ENCODE measurements around the gene BROX. TPM values are rescaled to one million over a fixed set of nuclear protein-coding genes. Genes with fewer than 3 reads are reported as not detected.

The BROX gene
- total and polyA plus RNA-seq, 10 of the 15 experiments (the other 5 are each of a cell fraction or from before 2014, with no cell fraction given), result 5.8 to 42.0 (median 16.8) TPM

DNA sequence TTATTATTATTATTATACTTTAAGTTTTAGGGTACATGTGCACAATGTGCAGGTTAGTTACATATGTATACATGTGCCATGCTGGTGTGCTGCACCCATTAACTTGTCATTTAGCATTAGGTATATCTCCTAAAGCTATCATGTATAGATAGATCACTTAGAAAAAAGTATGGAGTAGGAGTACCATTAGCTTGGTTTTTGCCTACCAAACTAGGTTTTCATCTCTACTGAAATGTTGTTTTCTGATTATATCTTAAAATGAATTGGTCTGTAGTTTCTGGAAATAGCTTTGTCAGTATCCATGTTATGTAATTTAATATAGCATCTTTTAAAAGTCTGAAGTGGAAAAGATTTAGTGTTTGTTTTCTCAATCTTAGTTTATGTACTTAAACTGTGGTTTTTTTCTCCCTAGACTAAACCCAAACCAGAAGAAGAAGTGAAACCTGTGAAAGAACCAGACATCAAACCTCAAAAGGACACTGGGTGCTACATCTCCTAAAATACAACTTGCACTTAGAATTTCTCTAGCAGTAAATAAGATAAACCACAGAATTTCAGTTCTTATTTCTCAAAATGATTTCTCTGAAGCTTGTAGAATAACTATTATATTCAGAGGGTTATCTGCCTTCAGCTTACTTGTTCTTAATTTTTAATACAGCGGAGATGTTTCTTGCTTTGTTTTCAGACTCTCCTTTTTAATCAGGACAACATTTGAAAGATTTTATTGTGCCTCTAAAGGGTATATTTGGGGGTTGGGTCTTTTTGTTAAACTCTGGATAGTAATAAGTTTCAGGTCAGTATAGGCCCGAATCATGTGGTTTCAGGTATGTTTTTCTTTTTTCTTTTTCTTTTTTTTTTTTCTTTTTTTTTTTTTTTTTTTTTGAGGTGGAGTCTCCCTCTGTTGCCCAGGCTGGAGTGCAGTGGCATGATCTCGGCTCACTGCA lies 20.1 kb downstream of the BROX start (continued):
- TF ChIP-seq, protein P1, sequence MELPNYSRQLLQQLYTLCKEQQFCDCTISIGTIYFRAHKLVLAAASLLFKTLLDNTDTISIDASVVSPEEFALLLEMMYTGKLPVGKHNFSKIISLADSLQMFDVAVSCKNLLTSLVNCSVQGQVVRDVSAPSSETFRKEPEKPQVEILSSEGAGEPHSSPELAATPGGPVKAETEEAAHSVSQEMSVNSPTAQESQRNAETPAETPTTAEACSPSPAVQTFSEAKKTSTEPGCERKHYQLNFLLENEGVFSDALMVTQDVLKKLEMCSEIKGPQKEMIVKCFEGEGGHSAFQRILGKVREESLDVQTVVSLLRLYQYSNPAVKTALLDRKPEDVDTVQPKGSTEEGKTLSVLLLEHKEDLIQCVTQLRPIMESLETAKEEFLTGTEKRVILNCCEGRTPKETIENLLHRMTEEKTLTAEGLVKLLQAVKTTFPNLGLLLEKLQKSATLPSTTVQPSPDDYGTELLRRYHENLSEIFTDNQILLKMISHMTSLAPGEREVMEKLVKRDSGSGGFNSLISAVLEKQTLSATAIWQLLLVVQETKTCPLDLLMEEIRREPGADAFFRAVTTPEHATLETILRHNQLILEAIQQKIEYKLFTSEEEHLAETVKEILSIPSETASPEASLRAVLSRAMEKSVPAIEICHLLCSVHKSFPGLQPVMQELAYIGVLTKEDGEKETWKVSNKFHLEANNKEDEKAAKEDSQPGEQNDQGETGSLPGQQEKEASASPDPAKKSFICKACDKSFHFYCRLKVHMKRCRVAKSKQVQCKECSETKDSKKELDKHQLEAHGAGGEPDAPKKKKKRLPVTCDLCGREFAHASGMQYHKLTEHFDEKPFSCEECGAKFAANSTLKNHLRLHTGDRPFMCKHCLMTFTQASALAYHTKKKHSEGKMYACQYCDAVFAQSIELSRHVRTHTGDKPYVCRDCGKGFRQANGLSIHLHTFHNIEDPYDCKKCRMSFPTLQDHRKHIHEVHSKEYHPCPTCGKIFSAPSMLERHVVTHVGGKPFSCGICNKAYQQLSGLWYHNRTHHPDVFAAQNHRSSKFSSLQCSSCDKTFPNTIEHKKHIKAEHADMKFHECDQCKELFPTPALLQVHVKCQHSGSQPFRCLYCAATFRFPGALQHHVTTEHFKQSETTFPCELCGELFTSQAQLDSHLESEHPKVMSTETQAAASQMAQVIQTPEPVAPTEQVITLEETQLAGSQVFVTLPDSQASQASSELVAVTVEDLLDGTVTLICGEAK (IDR thresholded peaks at IDR 0.05; ENCODE audit: borderline replicate concordance), result no peak; the same call in 1 of the 2 replicates
- peak in 1 of 2 experiments; percentile 73; a peak in 1 of 4 replicates for TF ChIP-seq ETV6 (conservative IDR thresholded peaks at IDR 0.05 in 1 of 2, IDR thresholded peaks at IDR 0.05 in 1 of 2; ENCODE audit: borderline replicate concordance in 1 of 2, low read depth in 1 of 2)
- TF ChIP-seq TCF3 (IDR thresholded peaks at IDR 0.05; ENCODE audit: borderline replicate concordance, insufficient read depth, low read depth, low read length), result no peak
- no peak for TF ChIP-seq NR2C1 (IDR thresholded peaks at IDR 0.05)
- no peak for TF ChIP-seq HDAC6 (IDR thresholded peaks at IDR 0.05; ENCODE audit: unreplicated experiment)

DNA sequence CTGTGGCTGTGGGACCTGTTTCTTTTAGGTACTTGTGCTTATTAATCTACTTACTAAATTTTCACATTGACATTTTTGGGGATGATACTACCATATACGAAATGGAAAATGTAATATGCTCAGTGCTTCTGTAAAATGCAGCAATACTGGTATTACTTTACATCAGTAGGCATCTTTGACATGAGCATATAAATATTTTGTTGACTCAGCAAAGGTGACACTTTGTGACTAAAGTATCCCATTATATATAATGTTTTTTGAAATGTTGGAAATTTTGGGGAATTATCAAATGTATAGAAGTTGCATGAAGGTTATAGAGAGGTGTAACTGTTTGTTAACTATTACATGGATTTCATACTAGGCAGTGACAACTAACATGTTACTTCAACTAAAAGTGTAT lies 22.4 kb downstream of the BROX start:
- POLR2A ChIA-PET, result no interaction called here
- Histone ChIP-seq H3K27me3 (replicated peaks in 1 of 2; ENCODE audit: control insufficient read depth in 2 of 2, insufficient read depth in 2 of 2, low read length in 1 of 2) (no peaks in the 10 kb centered on the region), H3K4me2 (ENCODE audit: control insufficient read depth, insufficient read depth) (no peak overlapping the region), H3K36me3 (ENCODE audit: control insufficient read depth in 2 of 2, insufficient read depth in 2 of 2, low read length in 1 of 2) (peaks cover 2 to 3% of the 10 kb centered on the region in 2 experiments; a peak in 2 of 4 replicates), H3K4me1 (ENCODE audit: control insufficient read depth, insufficient read depth, low read length) (peaks cover 15% of the 10 kb centered on the region), H3K4me3 (no peak overlapping the region), H3K27ac (ENCODE audit: control insufficient read depth, insufficient read depth) (no peak overlapping the region), H3K9ac (ENCODE audit: control insufficient read depth, insufficient read depth, low read length) (no peak overlapping the region), H2AFZ (ENCODE audit: control insufficient read depth, low read depth, low read length) (no peak overlapping the region), H4K20me1 (ENCODE audit: control insufficient read depth, insufficient read depth) (no peaks in the 10 kb centered on the region), H3K79me2 (ENCODE audit: control insufficient read depth, insufficient read depth, low read length) (no peaks in the 10 kb centered on the region), H3K9me3 (replicated peaks; ENCODE audit: control insufficient read depth, insufficient read depth, low read length) (no peaks in the 10 kb centered on the region)
- SMC1A ChIA-PET (ENCODE audit: uncharacterized antibody, unreplicated experiment), result interaction anchor here (2.8 kb wide), 1 partner anchor 22 kb away, joined by 14 read pairs; the partner anchor contains the start of genes AIDA and BROX
- RAD21 ChIA-PET (ENCODE audit: unreplicated experiment), result no interaction called here
- WGBS (ENCODE audit: insufficient coverage, insufficient replicate concordance, low lambda C conversion rate, missing lambda C conversion rate), result 96% methylated on average over 1 of the region's 1 CpG
- FAIRE-seq, result no peak
- ATAC-seq, result no peak
- intact Hi-C loops (cut with micrococcal nuclease; ENCODE audit: unreplicated experiment) (no loop called here), in situ Hi-C loops (cut with MboI) (loop anchor here (10.0 kb wide), 1 partner anchor 350 kb away; no protein-coding TSS in a partner anchor)
- CTCF ChIA-PET, result no interaction called here
- no peak for DNase-seq (ENCODE audit: low read depth, low spot score)
- BruUV-seq (replicated peaks), result no TSS peak
- TF ChIP-seq IKZF1 (conservative IDR thresholded peaks at IDR 0.05) (no peak), NBN (IDR thresholded peaks at IDR 0.05) (no peak), SMAD1 (IDR thresholded peaks at IDR 0.05; ENCODE audit: low read depth, partially characterized antibody) (no peak), RFX5 (IDR thresholded peaks at IDR 0.05; ENCODE audit: low read depth, low read length) (no peak), ZZZ3 (IDR thresholded peaks at IDR 0.05; ENCODE audit: control insufficient read depth, insufficient read length, low read depth) (no peak), E2F8 (IDR thresholded peaks at IDR 0.05; ENCODE audit: low read depth, partially characterized antibody) (no peak), STAT1 (conservative IDR thresholded peaks at IDR 0.05) (no peak), FOXM1 (IDR thresholded peaks at IDR 0.05; ENCODE audit: low read depth, low read length) (no peak), POLR2AphosphoS5 (IDR thresholded peaks at IDR 0.05; ENCODE audit: low read length) (no peak), ESRRA (IDR thresholded peaks at IDR 0.05; ENCODE audit: low read length) (no peak), ZNF622 (IDR thresholded peaks at IDR 0.05) (no peak)
